ENCODE data around the gene RNF34. TPM values are rescaled to one million over a fixed set of nuclear protein-coding genes. Genes with fewer than 3 reads are reported as not detected.

Gene RNF34
- total and polyA plus RNA-seq, 2 of the 13 experiments (the other 11 are each of a cell fraction or from before 2014, with no cell fraction given) = 36.8 to 53.2 TPM

DNA sequence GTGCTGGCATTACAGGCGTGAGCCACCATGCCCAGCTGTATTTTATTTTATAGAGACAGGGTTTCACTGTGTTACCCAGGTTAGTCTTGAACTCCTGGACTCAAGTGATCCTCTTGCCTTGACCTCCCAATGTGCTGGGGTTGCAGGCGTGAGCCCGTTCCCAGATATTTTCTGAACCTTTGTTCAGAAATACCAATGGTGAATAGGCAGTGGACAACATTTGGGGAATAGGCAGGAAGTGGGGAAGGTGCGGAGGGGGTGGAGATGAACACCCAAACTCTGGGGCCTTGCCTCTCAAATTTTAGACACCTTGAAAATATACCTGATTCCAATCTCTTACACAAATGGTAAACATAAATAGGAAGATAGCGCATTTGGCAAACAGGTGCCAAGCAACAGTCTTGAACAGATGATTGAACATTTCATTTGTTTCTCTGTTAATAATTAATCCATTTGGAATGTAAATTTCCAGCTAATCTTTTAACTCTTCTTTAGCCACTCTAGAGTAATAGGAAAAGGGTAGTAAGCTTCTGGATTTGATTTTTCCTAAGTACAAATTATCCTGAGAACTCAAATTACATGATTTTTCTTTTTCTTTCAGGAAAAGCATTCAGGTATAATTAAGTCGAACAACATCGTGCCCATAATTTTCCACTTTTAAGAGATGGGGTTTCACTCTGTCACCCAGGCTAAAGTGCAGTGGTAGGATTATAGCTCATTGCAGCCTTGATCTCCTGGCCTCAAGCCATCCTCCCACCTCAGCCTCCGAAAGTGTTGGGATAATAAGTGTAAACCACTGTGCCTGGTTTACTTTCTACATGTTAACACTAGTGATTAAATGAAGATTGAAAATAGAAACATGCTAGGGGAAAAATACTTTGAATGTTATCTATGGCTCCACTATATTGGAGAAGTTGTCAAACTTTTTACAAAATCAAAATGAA, 22.9 kb upstream of the RNF34 start (continued):
- TF ChIP-seq JUNB (CRISPR knock-in tag; IDR thresholded peaks at IDR 0.05; ENCODE audit: borderline replicate concordance) (no peak), ZNF503 (CRISPR knock-in tag; IDR thresholded peaks at IDR 0.05) (no peak), ATM (IDR thresholded peaks at IDR 0.05; ENCODE audit: borderline replicate concordance) (no peak), MTF1 (CRISPR knock-in tag; IDR thresholded peaks at IDR 0.05) (no peak), ZKSCAN5 (CRISPR knock-in tag; IDR thresholded peaks at IDR 0.05) (no peak), ZFP36L1 (CRISPR knock-in tag; IDR thresholded peaks at IDR 0.05) (no peak), HDAC2 (CRISPR knock-in tag; IDR thresholded peaks at IDR 0.05) (0 out of 2 replicates have a peak, but pooled peaks have one; percentile 17), RAD51 (IDR thresholded peaks at IDR 0.05; ENCODE audit: borderline replicate concordance) (no peak), MED1 (CRISPR knock-in tag; IDR thresholded peaks at IDR 0.05) (0 out of 2 replicates have a peak, but pooled peaks have one; percentile 16), ZNF589 (CRISPR knock-in tag; conservative IDR thresholded peaks at IDR 0.05) (no peak), ZMYM3 (CRISPR knock-in tag; IDR thresholded peaks at IDR 0.05) (peak; percentile 66), KDM4B (CRISPR knock-in tag; IDR thresholded peaks at IDR 0.05) (no peak), KDM6A (CRISPR knock-in tag; IDR thresholded peaks at IDR 0.05; ENCODE audit: low read depth) (peak; percentile 23; the same call in 1 of the 2 replicates), ZNF331 (CRISPR knock-in tag; IDR thresholded peaks at IDR 0.05) (0 out of 2 replicates have a peak, but pooled peaks have one; percentile 16), ZSCAN21 (CRISPR knock-in tag; IDR thresholded peaks at IDR 0.05; ENCODE audit: borderline replicate concordance) (no peak), GTF2F1 (IDR thresholded peaks at IDR 0.05; ENCODE audit: low read length) (no peak), NR1H2 (CRISPR knock-in tag; IDR thresholded peaks at IDR 0.05; ENCODE audit: borderline replicate concordance, low read depth) (no peak), ZNF772 (CRISPR knock-in tag; IDR thresholded peaks at IDR 0.05) (no peak), HOXA3 (CRISPR knock-in tag; IDR thresholded peaks at IDR 0.05) (no peak), ZNF205 (CRISPR knock-in tag; IDR thresholded peaks at IDR 0.05) (no peak), RFXAP (CRISPR knock-in tag; IDR thresholded peaks at IDR 0.05; ENCODE audit: borderline replicate concordance) (no peak), ZSCAN30 (CRISPR knock-in tag; IDR thresholded peaks at IDR 0.05) (no peak)
- TF ChIP-seq, protein P1, sequence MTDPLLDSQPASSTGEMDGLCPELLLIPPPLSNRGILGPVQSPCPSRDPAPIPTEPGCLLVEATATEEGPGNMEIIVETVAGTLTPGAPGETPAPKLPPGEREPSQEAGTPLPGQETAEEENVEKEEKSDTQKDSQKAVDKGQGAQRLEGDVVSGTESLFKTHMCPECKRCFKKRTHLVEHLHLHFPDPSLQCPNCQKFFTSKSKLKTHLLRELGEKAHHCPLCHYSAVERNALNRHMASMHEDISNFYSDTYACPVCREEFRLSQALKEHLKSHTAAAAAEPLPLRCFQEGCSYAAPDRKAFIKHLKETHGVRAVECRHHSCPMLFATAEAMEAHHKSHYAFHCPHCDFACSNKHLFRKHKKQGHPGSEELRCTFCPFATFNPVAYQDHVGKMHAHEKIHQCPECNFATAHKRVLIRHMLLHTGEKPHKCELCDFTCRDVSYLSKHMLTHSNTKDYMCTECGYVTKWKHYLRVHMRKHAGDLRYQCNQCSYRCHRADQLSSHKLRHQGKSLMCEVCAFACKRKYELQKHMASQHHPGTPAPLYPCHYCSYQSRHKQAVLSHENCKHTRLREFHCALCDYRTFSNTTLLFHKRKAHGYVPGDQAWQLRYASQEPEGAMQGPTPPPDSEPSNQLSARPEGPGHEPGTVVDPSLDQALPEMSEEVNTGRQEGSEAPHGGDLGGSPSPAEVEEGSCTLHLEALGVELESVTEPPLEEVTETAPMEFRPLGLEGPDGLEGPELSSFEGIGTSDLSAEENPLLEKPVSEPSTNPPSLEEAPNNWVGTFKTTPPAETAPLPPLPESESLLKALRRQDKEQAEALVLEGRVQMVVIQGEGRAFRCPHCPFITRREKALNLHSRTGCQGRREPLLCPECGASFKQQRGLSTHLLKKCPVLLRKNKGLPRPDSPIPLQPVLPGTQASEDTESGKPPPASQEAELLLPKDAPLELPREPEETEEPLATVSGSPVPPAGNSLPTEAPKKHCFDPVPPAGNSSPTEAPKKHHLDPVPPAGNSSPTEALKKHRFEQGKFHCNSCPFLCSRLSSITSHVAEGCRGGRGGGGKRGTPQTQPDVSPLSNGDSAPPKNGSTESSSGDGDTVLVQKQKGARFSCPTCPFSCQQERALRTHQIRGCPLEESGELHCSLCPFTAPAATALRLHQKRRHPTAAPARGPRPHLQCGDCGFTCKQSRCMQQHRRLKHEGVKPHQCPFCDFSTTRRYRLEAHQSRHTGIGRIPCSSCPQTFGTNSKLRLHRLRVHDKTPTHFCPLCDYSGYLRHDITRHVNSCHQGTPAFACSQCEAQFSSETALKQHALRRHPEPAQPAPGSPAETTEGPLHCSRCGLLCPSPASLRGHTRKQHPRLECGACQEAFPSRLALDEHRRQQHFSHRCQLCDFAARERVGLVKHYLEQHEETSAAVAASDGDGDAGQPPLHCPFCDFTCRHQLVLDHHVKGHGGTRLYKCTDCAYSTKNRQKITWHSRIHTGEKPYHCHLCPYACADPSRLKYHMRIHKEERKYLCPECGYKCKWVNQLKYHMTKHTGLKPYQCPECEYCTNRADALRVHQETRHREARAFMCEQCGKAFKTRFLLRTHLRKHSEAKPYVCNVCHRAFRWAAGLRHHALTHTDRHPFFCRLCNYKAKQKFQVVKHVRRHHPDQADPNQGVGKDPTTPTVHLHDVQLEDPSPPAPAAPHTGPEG (CRISPR knock-in tag; IDR thresholded peaks at IDR 0.05) = no peak
- TF ChIP-seq, protein P2, sequence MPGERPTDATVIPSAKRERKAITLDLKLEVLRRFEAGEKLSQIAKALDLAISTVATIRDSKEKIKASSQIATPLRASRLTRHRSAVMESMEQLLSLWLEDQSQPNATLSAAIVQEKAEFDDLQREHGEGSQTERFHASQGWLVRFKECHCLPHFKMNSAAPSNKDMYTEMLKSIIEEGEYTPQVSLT (CRISPR knock-in tag; IDR thresholded peaks at IDR 0.05; ENCODE audit: borderline replicate concordance, low read depth) = no peak
